Measurements from ENCODE around the gene TUBB3. TPM values are rescaled to one million over a fixed set of nuclear protein-coding genes. Genes with fewer than 3 reads are reported as not detected.

The TUBB3 gene
- total and polyA plus RNA-seq, 2 of the 4 experiments (the other 2 are of a cell fraction), result 311 to 410 TPM

GRCh38 chr16:89906140-89907025, 16.8 kb upstream of the TUBB3 start:
- 96% methylated on average over 14 of the region's 40 CpGs; no CpG with 5 or more reads in 1 of the 2 experiments for WGBS, 2 experiments (ENCODE audit: extremely low coverage in 2 of 2, insufficient read length in 1 of 2)
- CTCF ChIA-PET, result no interaction called here
- no peak overlapping the region for H3K23ac ChIP-seq (ENCODE audit: low read depth, low read length)
- H4K8ac ChIP-seq (ENCODE audit: low read depth in 2 of 2, low read length in 2 of 2), result no peak overlapping the region
- H2AK5ac ChIP-seq (ENCODE audit: low read depth, low read length), result no peak overlapping the region
- no peak overlapping the region for H2BK20ac ChIP-seq (ENCODE audit: low read depth, low read length)
- no peak overlapping the region for H3K9ac ChIP-seq (ENCODE audit: low read depth, low read length)
- no peak overlapping the region for H2BK5ac ChIP-seq (ENCODE audit: low read depth, low read length, poor library complexity, severe bottlenecking)
- in situ Hi-C loops (cut with MboI; ENCODE audit: low sequenced_read_pairs), result no loop called here
- H3K4me3 ChIP-seq (ENCODE audit: insufficient read depth, low read depth, low read length), result no peak overlapping the region
- H2AFZ ChIP-seq (replicated peaks; ENCODE audit: low read length, poor library complexity), result no peak overlapping the region
- DNase-seq (no peak), ATAC-seq (ENCODE audit: low read depth) (no peak)
- H3K4me1 ChIP-seq (ENCODE audit: control insufficient read depth, insufficient read depth, low read length), result no peaks in the 10 kb centered on the region
- H3K56ac ChIP-seq (ENCODE audit: extremely low read depth, insufficient read depth, low read length), result no peak overlapping the region
- no TSS peak for BruUV-seq (replicated peaks)
- H3K9me3 ChIP-seq (ENCODE audit: control insufficient read depth, insufficient read depth, low read length), result no peaks in the 10 kb centered on the region
- no peak for TF ChIP-seq MAZ (IDR thresholded peaks at IDR 0.05; ENCODE audit: borderline replicate concordance, low read depth, low read length)
- TF ChIP-seq SMC3 (IDR thresholded peaks at IDR 0.05; ENCODE audit: low read depth, low read length), result no peak
- no peak for TF ChIP-seq RCOR1 (IDR thresholded peaks at IDR 0.05; ENCODE audit: insufficient replicate concordance, low read length)
- TF ChIP-seq CTCF (conservative IDR thresholded peaks at IDR 0.05; ENCODE audit: low read depth, low read length), result no peak
- TF ChIP-seq RFX5 (IDR thresholded peaks at IDR 0.05; ENCODE audit: low read depth, low read length), result no peak
- no peak for TF ChIP-seq NFE2L2 (IDR thresholded peaks at IDR 0.05; ENCODE audit: low read depth, low read length)
- no peak for TF ChIP-seq USF2 (IDR thresholded peaks at IDR 0.05; ENCODE audit: low read depth, low read length)
- TF ChIP-seq RAD21 (IDR thresholded peaks at IDR 0.05; ENCODE audit: low read length), result no peak
- no peak for TF ChIP-seq POLR2A (IDR thresholded peaks at IDR 0.05; ENCODE audit: low read depth, low read length)
- TF ChIP-seq CEBPB (IDR thresholded peaks at IDR 0.05; ENCODE audit: low read depth, low read length), result no peak
- H2AK9ac ChIP-seq (replicated peaks; ENCODE audit: low read depth, low read length, poor library complexity), result no peak overlapping the region
- POLR2A ChIA-PET (ENCODE audit: unreplicated experiment), result no interaction called here
- H3K14ac ChIP-seq (replicated peaks; ENCODE audit: low read depth, low read length), result no peak overlapping the region
- H3K9me1 ChIP-seq (ENCODE audit: insufficient read depth, low read length), result no peaks in the 10 kb centered on the region
- no peak overlapping the region for H3K18ac ChIP-seq (ENCODE audit: low read depth, low read length)
- intact Hi-C loops (cut with micrococcal nuclease), result no loop called here
- dilution Hi-C loops (cut with HindIII; ENCODE audit: low sequenced_read_pairs, unreplicated experiment), result no loop called here
- H3K36me3 ChIP-seq (ENCODE audit: control insufficient read depth, insufficient read depth, low read length), result peaks cover 69% of the 10 kb centered on the region
- no peaks in the 10 kb centered on the region for H3K27me3 ChIP-seq (ENCODE audit: control insufficient read depth, insufficient read depth, low read length)
- H3K27ac ChIP-seq (ENCODE audit: insufficient read depth, low read length), result no peak overlapping the region
- H3K4me2 ChIP-seq (ENCODE audit: low read depth, low read length), result no peak overlapping the region
- no peak overlapping the region for H2BK120ac ChIP-seq (ENCODE audit: low read depth, low read length)
- H4K20me1 ChIP-seq (ENCODE audit: insufficient read depth, low read length), result peaks cover 10% of the 10 kb centered on the region
- H4K91ac ChIP-seq (ENCODE audit: insufficient read depth, low read depth, low read length), result no peak overlapping the region
- H4K5ac ChIP-seq (ENCODE audit: low read depth, low read length), result no peak overlapping the region
- H3K79me1 ChIP-seq (ENCODE audit: low read depth in 1 of 2, low read length in 2 of 2), result peaks cover 0 to 17% of the 10 kb centered on the region in 2 experiments; a peak in 2 of 4 replicates
- H3K4ac ChIP-seq (ENCODE audit: low read depth, low read length), result no peak overlapping the region
- no peak overlapping the region for H2BK15ac ChIP-seq (ENCODE audit: low read depth, low read length)

All from IMR-90 (cell line).